K562 (cell line): ENCODE results near the gene TXNRD1. TPM values are rescaled to one million over a fixed set of nuclear protein-coding genes. Genes with fewer than 3 reads are reported as not detected.
A peak's percentile ranks its signal among the peaks of the same experiment; 100 is the strongest.

Source experiments
- BHLHE40 ChIP-seq: IDR thresholded peaks from 2 replicates; pipeline ENCODE4 v1.6.1; 2011; ENCODE audit warnings: low read length, improper control_type of control experiment
- BRD4 ChIP-seq: fragments of 200-600 bp; sonication (generic); IDR thresholded peaks from 2 replicates; pipeline ENCODE4 v1.6.1; 2017; ENCODE audit warnings: inconsistent platforms
- C11orf30 ChIP-seq: fragments of 450-650 bp; IDR thresholded peaks from 2 replicates; pipeline ENCODE4 v1.6.1; 2016; ENCODE audit warnings: low read depth, mild to moderate bottlenecking
- E2F1 ChIP-seq: sonication (generic); formaldehyde crosslinking; IDR thresholded peaks from 2 replicates; pipeline ENCODE4 v1.8.1; 2023; ENCODE audit warnings: mild to moderate bottlenecking, missing genetic modification reagents, moderate library complexity
- ELF1 ChIP-seq: fragments of 200-800 bp; sonication (Bioruptor generic); IDR thresholded peaks from 2 replicates; pipeline ENCODE4 v1.6.1; 2016; ENCODE audit warnings: missing genetic modification characterization, missing compliant biosample characterization
- HNRNPH1 ChIP-seq: fragments of 200-400 bp; formaldehyde crosslinking; optimal IDR thresholded peaks from 2 replicates; pipeline ENCODE3; 2017; ENCODE audit warnings: low read depth, mild to moderate bottlenecking, low read length, moderate library complexity
- KAT8 ChIP-seq: fragments of 450-650 bp; IDR thresholded peaks from 2 replicates; pipeline ENCODE4 v1.6.1; 2016; ENCODE audit warnings: low read depth, mild to moderate bottlenecking
- NEUROD1 ChIP-seq: fragments of 150-350 bp; IDR thresholded peaks from 2 replicates; pipeline ENCODE4 v1.6.1; 2014; ENCODE audit warnings: borderline replicate concordance, low read length, low read depth; ENCODE audit not compliant: partially characterized antibody
- PHB ChIP-seq: fragments of 250-450 bp; sonication (Bioruptor Pico); IDR thresholded peaks from 2 replicates; pipeline ENCODE4 v1.5.0; 2021
- PHF8 ChIP-seq: fragments of 200-600 bp; sonication (generic); IDR thresholded peaks from 2 replicates; pipeline ENCODE4 v1.6.1; 2012; ENCODE audit warnings: mixed run types, mild to moderate bottlenecking, inconsistent platforms, low read length, moderate library complexity, borderline replicate concordance
- PYGO2 ChIP-seq: fragments of 450-650 bp; IDR thresholded peaks from 2 replicates; pipeline ENCODE4 v1.6.1; 2016; ENCODE audit warnings: mild to moderate bottlenecking, missing genetic modification characterization, moderate library complexity, missing compliant biosample characterization
- SREBF1 ChIP-seq: fragments of 150-350 bp; IDR thresholded peaks from 2 replicates; pipeline ENCODE4 v1.6.1; 2014; ENCODE audit warnings: antibody characterized with exemption, low read depth, low read length, borderline replicate concordance
- ZNF445 ChIP-seq: fragments of 250-450 bp; sonication (Bioruptor Pico); IDR thresholded peaks from 2 replicates; pipeline ENCODE4 v1.4.0; 2020; ENCODE audit warnings: low read depth, mild to moderate bottlenecking, moderate library complexity
- ZNF507 ChIP-seq: conservative IDR thresholded peaks from 2 replicates; pipeline ENCODE4 v1.6.1; 2017; ENCODE audit warnings: missing genetic modification characterization, missing compliant biosample characterization
- ZNF551 ChIP-seq: fragments of 250-450 bp; sonication (Bioruptor Pico); IDR thresholded peaks from 2 replicates; pipeline ENCODE4 v1.5.0; 2021; ENCODE audit warnings: mild to moderate bottlenecking, moderate library complexity
- ZNF644 ChIP-seq: fragments of 200-800 bp; sonication (Bioruptor generic); IDR thresholded peaks from 2 replicates; pipeline ENCODE4 v1.6.1; 2016; ENCODE audit warnings: low read depth, missing genetic modification characterization, missing compliant biosample characterization
- ZNF668 ChIP-seq: fragments of 250-450 bp; sonication (Bioruptor Pico); IDR thresholded peaks from 2 replicates; pipeline ENCODE4 v1.8.0; 2022; ENCODE audit warnings: mild to moderate bottlenecking, inconsistent platforms
- polyA plus RNA-seq, 8 experiments: library from polyadenylated mRNA; depleted of rRNA in 4 of 8; stranded (reverse) in 5 of 8; unstranded in 3 of 8; fragments of >200 nt; fragmentation: Nextera tagmentation in 2 of 8; fragmentation: Illumina TruSeq in 1 of 8; extraction: Ambion mirVana in 2 of 8; extraction: Trizol in 1 of 8; gene quantifications; 2 replicates each; pipeline versions ENCODE4 v1.2.1 to v1.2.3, GENCODE V29; 2011 to 2014; ENCODE audit warnings: inconsistent platforms in 1 of 8, missing spikeins in 1 of 8
- total RNA-seq, 7 experiments: library from RNA; depleted of rRNA in 6 of 7; stranded (reverse); fragments of >200 nt in 6 of 7; fragmentation: Illumina TruSeq in 2 of 7; extraction: Trizol in 2 of 7; gene quantifications; 2 replicates each; pipeline versions ENCODE4 v1.2.1 to v1.2.3, GENCODE V29; 2011 to 2021; ENCODE audit warnings: low replicate concordance in 1 of 7
- TF ChIP-seq, protein P1 (sequence below): fragments of 200-800 bp; sonication (Bioruptor generic); IDR thresholded peaks from 2 replicates; pipeline ENCODE4 v1.6.1; 2017; ENCODE audit warnings: missing genetic modification characterization, missing compliant biosample characterization
- TF ChIP-seq, protein P2 (sequence below), 2 experiments: fragments of 150-350 bp in 1 of 2; IDR thresholded peaks; 2 replicates each; pipeline ENCODE4 v1.6.1; 2012 to 2016; ENCODE audit warnings: low read depth in 2 of 2, low read length in 2 of 2, mild to moderate bottlenecking in 1 of 2, moderate library complexity in 1 of 2
- TF ChIP-seq, protein P3 (sequence below): fragments of 250-450 bp; sonication (Bioruptor Pico); IDR thresholded peaks from 2 replicates; pipeline ENCODE4 v1.8.0; 2021; ENCODE audit warnings: moderate library complexity, mild to moderate bottlenecking, inconsistent platforms

Gene TXNRD1
- total and polyA plus RNA-seq, 9 of the 15 experiments (the other 6 are each of a cell fraction or from before 2014, with no cell fraction given): 107 to 189 (median 146) TPM

DNA sequence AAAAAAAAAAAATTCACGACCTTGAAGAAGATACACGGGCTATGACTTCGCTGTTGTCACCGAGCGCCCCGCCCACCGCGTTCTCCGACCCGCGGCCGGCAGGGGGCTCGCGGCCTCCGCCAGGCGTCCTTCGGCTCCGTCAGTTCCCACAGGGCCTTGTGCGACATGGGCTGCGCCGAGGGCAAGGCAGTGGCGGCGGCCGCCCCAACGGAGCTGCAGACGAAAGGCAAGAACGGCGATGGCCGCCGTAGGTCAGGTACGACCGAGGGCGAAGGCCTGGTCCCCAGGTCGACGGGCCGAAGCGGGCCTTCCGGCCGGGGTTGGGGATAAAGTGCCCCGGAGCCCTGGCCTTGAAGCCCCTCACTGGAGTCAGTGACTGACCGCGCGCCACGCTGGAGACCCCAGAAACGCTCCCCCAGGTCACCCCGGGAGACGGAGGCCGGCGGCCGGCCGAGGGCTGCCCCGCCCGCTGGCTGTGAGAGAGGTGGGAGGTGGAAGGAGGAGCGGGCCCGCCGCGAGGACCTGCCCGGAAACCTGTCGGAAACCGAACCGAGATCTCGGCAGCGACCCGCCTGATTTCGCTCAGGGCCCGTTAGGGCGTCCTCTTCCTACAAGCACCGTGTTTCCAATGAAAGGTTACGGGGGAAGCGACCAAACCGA, at the start of gene TXNRD1 (continued):
- TF ChIP-seq, protein P1, sequence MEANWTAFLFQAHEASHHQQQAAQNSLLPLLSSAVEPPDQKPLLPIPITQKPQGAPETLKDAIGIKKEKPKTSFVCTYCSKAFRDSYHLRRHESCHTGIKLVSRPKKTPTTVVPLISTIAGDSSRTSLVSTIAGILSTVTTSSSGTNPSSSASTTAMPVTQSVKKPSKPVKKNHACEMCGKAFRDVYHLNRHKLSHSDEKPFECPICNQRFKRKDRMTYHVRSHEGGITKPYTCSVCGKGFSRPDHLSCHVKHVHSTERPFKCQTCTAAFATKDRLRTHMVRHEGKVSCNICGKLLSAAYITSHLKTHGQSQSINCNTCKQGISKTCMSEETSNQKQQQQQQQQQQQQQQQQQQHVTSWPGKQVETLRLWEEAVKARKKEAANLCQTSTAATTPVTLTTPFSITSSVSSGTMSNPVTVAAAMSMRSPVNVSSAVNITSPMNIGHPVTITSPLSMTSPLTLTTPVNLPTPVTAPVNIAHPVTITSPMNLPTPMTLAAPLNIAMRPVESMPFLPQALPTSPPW (CRISPR knock-in tag): peak; percentile 49; the same call in 1 of the 2 replicates
- TF ChIP-seq ZNF445 (CRISPR knock-in tag) (no peak), PYGO2 (tag) (no peak), ELF1 (tag) (no peak), HNRNPH1 (no peak), KAT8 (no peak), C11orf30 (no peak), ZNF507 (tag) (no peak), ZNF551 (CRISPR knock-in tag) (no peak), ZNF644 (tag) (no peak), PHF8 (peak; percentile 34; the same call in 1 of the 2 replicates), PHB (no peak), BHLHE40 (no peak; the same call in 1 of the 2 replicates), E2F1 (no peak; the same call in 1 of the 2 replicates), SREBF1 (no peak), NEUROD1 (no peak), ZNF668 (CRISPR knock-in tag) (no peak), BRD4 (no peak)
- TF ChIP-seq, protein P2, sequence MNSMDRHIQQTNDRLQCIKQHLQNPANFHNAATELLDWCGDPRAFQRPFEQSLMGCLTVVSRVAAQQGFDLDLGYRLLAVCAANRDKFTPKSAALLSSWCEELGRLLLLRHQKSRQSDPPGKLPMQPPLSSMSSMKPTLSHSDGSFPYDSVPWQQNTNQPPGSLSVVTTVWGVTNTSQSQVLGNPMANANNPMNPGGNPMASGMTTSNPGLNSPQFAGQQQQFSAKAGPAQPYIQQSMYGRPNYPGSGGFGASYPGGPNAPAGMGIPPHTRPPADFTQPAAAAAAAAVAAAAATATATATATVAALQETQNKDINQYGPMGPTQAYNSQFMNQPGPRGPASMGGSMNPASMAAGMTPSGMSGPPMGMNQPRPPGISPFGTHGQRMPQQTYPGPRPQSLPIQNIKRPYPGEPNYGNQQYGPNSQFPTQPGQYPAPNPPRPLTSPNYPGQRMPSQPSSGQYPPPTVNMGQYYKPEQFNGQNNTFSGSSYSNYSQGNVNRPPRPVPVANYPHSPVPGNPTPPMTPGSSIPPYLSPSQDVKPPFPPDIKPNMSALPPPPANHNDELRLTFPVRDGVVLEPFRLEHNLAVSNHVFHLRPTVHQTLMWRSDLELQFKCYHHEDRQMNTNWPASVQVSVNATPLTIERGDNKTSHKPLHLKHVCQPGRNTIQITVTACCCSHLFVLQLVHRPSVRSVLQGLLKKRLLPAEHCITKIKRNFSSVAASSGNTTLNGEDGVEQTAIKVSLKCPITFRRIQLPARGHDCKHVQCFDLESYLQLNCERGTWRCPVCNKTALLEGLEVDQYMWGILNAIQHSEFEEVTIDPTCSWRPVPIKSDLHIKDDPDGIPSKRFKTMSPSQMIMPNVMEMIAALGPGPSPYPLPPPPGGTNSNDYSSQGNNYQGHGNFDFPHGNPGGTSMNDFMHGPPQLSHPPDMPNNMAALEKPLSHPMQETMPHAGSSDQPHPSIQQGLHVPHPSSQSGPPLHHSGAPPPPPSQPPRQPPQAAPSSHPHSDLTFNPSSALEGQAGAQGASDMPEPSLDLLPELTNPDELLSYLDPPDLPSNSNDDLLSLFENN (IDR thresholded peaks at IDR 0.05; ENCODE audit: low read depth in 2 of 2, low read length in 2 of 2): no peak
- TF ChIP-seq, protein P3, sequence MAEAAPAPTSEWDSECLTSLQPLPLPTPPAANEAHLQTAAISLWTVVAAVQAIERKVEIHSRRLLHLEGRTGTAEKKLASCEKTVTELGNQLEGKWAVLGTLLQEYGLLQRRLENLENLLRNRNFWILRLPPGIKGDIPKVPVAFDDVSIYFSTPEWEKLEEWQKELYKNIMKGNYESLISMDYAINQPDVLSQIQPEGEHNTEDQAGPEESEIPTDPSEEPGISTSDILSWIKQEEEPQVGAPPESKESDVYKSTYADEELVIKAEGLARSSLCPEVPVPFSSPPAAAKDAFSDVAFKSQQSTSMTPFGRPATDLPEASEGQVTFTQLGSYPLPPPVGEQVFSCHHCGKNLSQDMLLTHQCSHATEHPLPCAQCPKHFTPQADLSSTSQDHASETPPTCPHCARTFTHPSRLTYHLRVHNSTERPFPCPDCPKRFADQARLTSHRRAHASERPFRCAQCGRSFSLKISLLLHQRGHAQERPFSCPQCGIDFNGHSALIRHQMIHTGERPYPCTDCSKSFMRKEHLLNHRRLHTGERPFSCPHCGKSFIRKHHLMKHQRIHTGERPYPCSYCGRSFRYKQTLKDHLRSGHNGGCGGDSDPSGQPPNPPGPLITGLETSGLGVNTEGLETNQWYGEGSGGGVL (CRISPR knock-in tag): no peak
